Mesothelial cell of epicardium (in vitro differentiated cells): ENCODE measurements around the gene CACNA2D2. TPM values are rescaled to one million over a fixed set of nuclear protein-coding genes. Genes with fewer than 3 reads are reported as not detected.

ENCODE experiments used
- DNase-seq, 2 experiments: peaks; one replicate each; pipeline ENCODE4 v3.0.0; 2021; ENCODE audit warnings: low spot score in 2 of 2; ENCODE audit not compliant: unreplicated experiment in 2 of 2
- H3K27ac Mint-ChIP-seq: 2 replicates; pipeline ENCODE4 v1.8.0; 2021; ENCODE audit warnings: mixed read lengths
- H3K27me3 Mint-ChIP-seq: 2 replicates; pipeline ENCODE4 v1.8.0; 2021; ENCODE audit warnings: low read depth, mixed read lengths
- H3K36me3 Mint-ChIP-seq: 2 replicates; pipeline ENCODE4 v1.8.0; 2021; ENCODE audit warnings: mixed read lengths
- H3K4me1 Mint-ChIP-seq: 2 replicates; pipeline ENCODE4 v1.8.0; 2021; ENCODE audit warnings: mixed read lengths
- H3K4me3 Mint-ChIP-seq: 2 replicates; pipeline ENCODE4 v1.8.0; 2021; ENCODE audit warnings: mild to moderate bottlenecking, moderate library complexity, mixed read lengths
- H3K9me3 Mint-ChIP-seq: 2 replicates; pipeline ENCODE4 v1.8.0; 2021; ENCODE audit warnings: mixed read lengths
- CTCF ChIP-seq: fragments of 200-600 bp; sonication (generic); IDR thresholded peaks from one replicate; pipeline ENCODE4 v1.5.0; 2021; ENCODE audit warnings: antibody characterized with exemption; ENCODE audit not compliant: unreplicated experiment
- total RNA-seq: library from RNA; stranded (reverse); gene quantifications from 3 replicates; pipeline ENCODE4 v1.2.1, GENCODE V29; 2021

Gene CACNA2D2
- total RNA-seq, 1 donor from 2014 or later: 10.8 TPM

- no peak for TF ChIP-seq CTCF
- Mint-ChIP-seq H3K27me3 (peaks cover 6% of the 10 kb centered on the region), H3K27ac (no peak overlapping the region), H3K36me3 (no peaks in the 10 kb centered on the region), H3K4me3 (no peak overlapping the region), H3K9me3 (no peaks in the 10 kb centered on the region), H3K4me1 (no peaks in the 10 kb centered on the region)
- no peak for DNase-seq
These were observed 88.4 kb downstream of the CACNA2D2 start for GRCh38 chr3:50415061-50415460.

GRCh38 chr3:50414616-50415015 lies 88.8 kb downstream of the CACNA2D2 start:
- no peak for TF ChIP-seq CTCF
- Mint-ChIP-seq H3K27ac (no peak overlapping the region), H3K9me3 (no peaks in the 10 kb centered on the region), H3K27me3 (peaks cover 6% of the 10 kb centered on the region), H3K36me3 (no peaks in the 10 kb centered on the region), H3K4me3 (no peak overlapping the region), H3K4me1 (no peaks in the 10 kb centered on the region)
- no peak for DNase-seq

GRCh38 chr3:50412231-50412754 lies 91.1 kb downstream of the CACNA2D2 start:
- Mint-ChIP-seq H3K27me3 (peaks cover 11% of the 10 kb centered on the region), H3K9me3 (no peaks in the 10 kb centered on the region)
- no peak for TF ChIP-seq CTCF

GRCh38 chr3:50411229-50411628 lies 92.2 kb downstream of the CACNA2D2 start:
- H3K27me3 Mint-ChIP-seq: peaks cover 11% of the 10 kb centered on the region
- no peaks in the 10 kb centered on the region for H3K9me3 Mint-ChIP-seq
- no peak for DNase-seq
- no peak overlapping the region for H3K27ac Mint-ChIP-seq
- H3K4me3 Mint-ChIP-seq: no peak overlapping the region
- H3K36me3 Mint-ChIP-seq: no peaks in the 10 kb centered on the region
- no peaks in the 10 kb centered on the region for H3K4me1 Mint-ChIP-seq
- TF ChIP-seq CTCF: no peak

More at GRCh38 chr3:50412231-50412754, 91.1 kb downstream of the CACNA2D2 start:
- no peak for DNase-seq
- Mint-ChIP-seq H3K36me3 (no peaks in the 10 kb centered on the region), H3K4me3 (no peak overlapping the region), H3K27ac (no peak overlapping the region), H3K4me1 (no peaks in the 10 kb centered on the region)

GRCh38 chr3:50410608-50411139 lies 92.8 kb downstream of the CACNA2D2 start:
- no peaks in the 10 kb centered on the region for H3K36me3 Mint-ChIP-seq
- TF ChIP-seq CTCF: no peak
- peaks cover 11% of the 10 kb centered on the region for H3K27me3 Mint-ChIP-seq
- no peak overlapping the region for H3K4me3 Mint-ChIP-seq
- DNase-seq: no peak
- H3K9me3 Mint-ChIP-seq: no peaks in the 10 kb centered on the region
- no peak overlapping the region for H3K27ac Mint-ChIP-seq
- no peaks in the 10 kb centered on the region for H3K4me1 Mint-ChIP-seq
